ENCODE results near the gene RUBCN.

Gene RUBCN

DNA sequence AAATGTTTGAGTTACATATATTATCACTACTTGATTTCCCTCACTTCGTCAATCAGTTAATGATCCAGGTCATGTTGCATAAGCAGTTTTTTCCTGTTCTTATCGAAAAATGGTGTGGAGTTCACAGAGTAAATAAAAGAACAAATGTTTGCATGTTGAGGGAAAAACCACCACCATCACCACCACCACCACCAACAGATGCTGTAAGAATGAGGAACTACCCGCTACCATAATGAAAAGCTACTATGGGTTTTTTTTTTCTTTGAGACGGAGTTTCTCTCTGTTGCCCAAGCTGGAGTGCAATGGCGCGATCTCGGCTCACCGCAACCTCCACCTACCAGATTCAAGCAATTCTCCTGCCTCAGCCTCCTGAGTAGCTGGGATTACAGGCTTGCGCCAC, 27.6 kb downstream of the RUBCN start:
- Histone ChIP-seq H3K4me3 (ENCODE audit: low read length) (no peak overlapping the region), H3K4me1 (ENCODE audit: control insufficient read depth, insufficient read depth, low read length) (peaks cover 15% of the 10 kb centered on the region), H3K27me3 (replicated peaks; ENCODE audit: control insufficient read depth, insufficient read depth, low read length) (no peaks in the 10 kb centered on the region), H3K36me3 (ENCODE audit: control insufficient read depth, insufficient read depth, low read length, severe bottlenecking) (peaks cover 6% of the 10 kb centered on the region), H3K9me3 (ENCODE audit: control insufficient read depth, low read length) (no peaks in the 10 kb centered on the region), H3K9ac (ENCODE audit: low read length) (no peak overlapping the region)
- no peak for DNase-seq (ENCODE audit: low read depth)

DNA sequence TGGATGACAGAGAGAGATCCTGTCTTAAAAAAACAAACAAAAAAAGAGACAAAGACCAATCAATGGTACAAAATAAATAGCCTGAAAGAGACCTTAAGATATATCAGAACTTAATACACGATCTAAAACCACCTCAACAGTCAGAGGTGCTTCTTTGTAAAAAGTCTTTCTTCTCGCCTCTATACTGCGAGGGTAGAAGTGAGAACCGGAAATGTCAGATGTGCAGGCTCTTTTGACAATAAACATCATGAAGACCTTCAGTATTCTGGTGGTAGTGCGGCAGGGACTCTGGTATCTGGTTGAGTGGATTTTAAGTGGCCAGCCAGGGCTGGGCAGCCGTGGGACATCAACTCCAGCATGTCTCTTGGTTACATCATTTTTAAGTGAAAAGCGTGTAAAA, 30.0 kb downstream of the RUBCN start:
- Histone ChIP-seq H3K4me3 (ENCODE audit: low read length) (no peak overlapping the region), H3K36me3 (ENCODE audit: control insufficient read depth, insufficient read depth, low read length, severe bottlenecking) (peaks cover 17% of the 10 kb centered on the region), H3K9me3 (ENCODE audit: control insufficient read depth, low read length) (no peaks in the 10 kb centered on the region), H3K4me1 (ENCODE audit: control insufficient read depth, insufficient read depth, low read length) (peaks cover 2% of the 10 kb centered on the region), H3K9ac (ENCODE audit: low read length) (no peak overlapping the region), H3K27me3 (replicated peaks; ENCODE audit: control insufficient read depth, insufficient read depth, low read length) (no peaks in the 10 kb centered on the region)
- DNase-seq (ENCODE audit: low read depth) = no peak

DNA sequence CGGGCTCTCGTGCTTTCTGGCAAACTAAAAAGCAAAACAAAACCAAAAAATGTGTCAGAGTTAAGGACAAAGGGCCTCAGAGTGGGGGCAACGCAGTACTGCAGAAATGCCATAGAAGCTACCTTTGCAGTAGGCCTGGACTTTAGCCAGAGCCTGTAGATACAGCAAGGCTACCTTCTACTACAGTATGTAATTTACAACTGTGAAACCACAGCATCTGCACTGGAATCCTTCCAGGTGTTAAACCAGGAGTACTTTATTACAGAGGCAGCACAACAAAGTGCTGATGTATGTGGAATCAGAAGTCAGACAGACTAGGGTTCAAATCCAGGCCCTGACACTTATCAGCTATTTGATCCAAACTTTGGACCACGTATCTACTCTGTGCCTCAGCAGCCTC, 34.9 kb downstream of the RUBCN start:
- no peak overlapping the region for H3K9ac ChIP-seq (ENCODE audit: low read length)
- no peak overlapping the region for H3K4me3 ChIP-seq (ENCODE audit: low read length)
- H3K9me3 ChIP-seq (ENCODE audit: control insufficient read depth, low read length) = no peaks in the 10 kb centered on the region
- H3K36me3 ChIP-seq (ENCODE audit: control insufficient read depth, insufficient read depth, low read length, severe bottlenecking) = peaks cover 57% of the 10 kb centered on the region
- DNase-seq (ENCODE audit: low read depth) = no peak
- no peaks in the 10 kb centered on the region for H3K4me1 ChIP-seq (ENCODE audit: control insufficient read depth, insufficient read depth, low read length)
- H3K27me3 ChIP-seq (replicated peaks; ENCODE audit: control insufficient read depth, insufficient read depth, low read length) = no peaks in the 10 kb centered on the region

DNA sequence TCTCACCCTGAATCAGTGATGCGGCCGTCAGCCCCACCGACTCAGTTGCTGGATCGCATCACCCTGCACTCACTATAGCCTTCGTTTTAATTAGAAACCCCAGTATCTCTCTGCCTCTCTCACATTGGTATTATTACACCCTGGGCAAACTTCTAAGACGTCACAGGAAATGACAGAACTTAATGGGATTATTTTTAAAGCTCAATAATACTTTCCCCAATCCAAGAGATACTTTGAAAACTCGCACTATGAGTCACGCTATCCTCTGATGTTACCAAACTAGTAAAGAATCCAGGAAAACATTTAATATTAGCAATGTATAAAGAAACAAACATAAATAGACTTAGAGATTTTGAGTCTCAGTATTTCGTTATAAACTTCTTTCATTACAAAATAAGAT, 36.6 kb downstream of the RUBCN start:
- Histone ChIP-seq H3K4me3 (ENCODE audit: low read length) (no peak overlapping the region), H3K27me3 (replicated peaks; ENCODE audit: control insufficient read depth, insufficient read depth, low read length) (no peaks in the 10 kb centered on the region), H3K9ac (ENCODE audit: low read length) (no peak overlapping the region), H3K36me3 (ENCODE audit: control insufficient read depth, insufficient read depth, low read length, severe bottlenecking) (peaks cover 70% of the 10 kb centered on the region), H3K9me3 (ENCODE audit: control insufficient read depth, low read length) (no peaks in the 10 kb centered on the region), H3K4me1 (ENCODE audit: control insufficient read depth, insufficient read depth, low read length) (no peaks in the 10 kb centered on the region)
- no peak for DNase-seq (ENCODE audit: low read depth)

DNA sequence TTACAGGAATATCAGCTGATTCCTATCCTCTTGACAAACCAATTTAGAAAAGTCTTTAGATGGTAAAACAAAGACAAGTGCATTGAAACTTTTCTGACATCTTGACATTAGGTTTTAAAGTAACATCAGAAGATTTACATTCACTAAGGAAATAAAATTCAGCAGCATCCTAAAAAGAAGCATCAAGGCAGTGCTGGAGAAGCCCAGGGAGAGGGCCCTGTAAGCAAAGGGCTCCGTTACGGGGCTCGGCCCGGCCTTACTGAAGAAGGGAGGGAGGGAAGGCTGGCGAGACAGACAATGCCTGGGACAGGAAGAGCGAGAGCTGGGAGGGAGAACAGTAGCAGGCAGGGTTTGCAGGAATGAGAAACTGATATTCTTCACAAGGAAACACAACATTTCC, 39.3 kb downstream of the RUBCN start:
- peaks cover 75% of the 10 kb centered on the region for H3K36me3 ChIP-seq (ENCODE audit: control insufficient read depth, insufficient read depth, low read length, severe bottlenecking)
- no peak for DNase-seq (ENCODE audit: low read depth)
- H3K9me3 ChIP-seq (ENCODE audit: control insufficient read depth, low read length) = no peaks in the 10 kb centered on the region
- no peaks in the 10 kb centered on the region for H3K27me3 ChIP-seq (replicated peaks; ENCODE audit: control insufficient read depth, insufficient read depth, low read length)
- peaks cover 4% of the 10 kb centered on the region for H3K4me1 ChIP-seq (ENCODE audit: control insufficient read depth, insufficient read depth, low read length)
- H3K4me3 ChIP-seq (ENCODE audit: low read length) = no peak overlapping the region
- H3K9ac ChIP-seq (ENCODE audit: low read length) = no peak overlapping the region

DNA sequence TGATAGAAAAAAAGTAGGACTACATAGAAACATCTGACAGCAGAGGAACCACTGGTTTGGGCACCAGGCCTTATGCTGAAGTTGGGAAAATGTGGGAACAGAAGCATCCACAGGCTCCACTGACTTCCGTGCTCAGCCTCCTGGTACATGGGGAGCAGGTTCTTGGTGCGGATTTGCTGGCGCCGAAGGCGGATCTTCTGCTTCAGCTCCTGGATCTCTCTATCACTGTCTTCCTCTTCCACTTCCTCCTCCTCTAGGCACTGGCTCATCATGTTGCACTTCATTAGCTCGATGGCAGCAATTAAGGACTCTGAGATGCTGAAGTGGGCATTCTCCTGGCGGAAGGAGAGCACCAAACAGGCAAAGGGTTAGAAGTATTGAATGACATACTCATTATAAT, 42.5 kb downstream of the RUBCN start:
- H3K27me3 ChIP-seq (replicated peaks; ENCODE audit: control insufficient read depth, insufficient read depth, low read length) = no peaks in the 10 kb centered on the region
- no peak for DNase-seq (ENCODE audit: low read depth)
- no peak overlapping the region for H3K4me3 ChIP-seq (ENCODE audit: low read length)
- H3K9ac ChIP-seq (ENCODE audit: low read length) = no peak overlapping the region
- H3K9me3 ChIP-seq (ENCODE audit: control insufficient read depth, low read length) = no peaks in the 10 kb centered on the region
- peaks cover 4% of the 10 kb centered on the region for H3K4me1 ChIP-seq (ENCODE audit: control insufficient read depth, insufficient read depth, low read length)
- H3K36me3 ChIP-seq (ENCODE audit: control insufficient read depth, insufficient read depth, low read length, severe bottlenecking) = peaks cover 75% of the 10 kb centered on the region

DNA sequence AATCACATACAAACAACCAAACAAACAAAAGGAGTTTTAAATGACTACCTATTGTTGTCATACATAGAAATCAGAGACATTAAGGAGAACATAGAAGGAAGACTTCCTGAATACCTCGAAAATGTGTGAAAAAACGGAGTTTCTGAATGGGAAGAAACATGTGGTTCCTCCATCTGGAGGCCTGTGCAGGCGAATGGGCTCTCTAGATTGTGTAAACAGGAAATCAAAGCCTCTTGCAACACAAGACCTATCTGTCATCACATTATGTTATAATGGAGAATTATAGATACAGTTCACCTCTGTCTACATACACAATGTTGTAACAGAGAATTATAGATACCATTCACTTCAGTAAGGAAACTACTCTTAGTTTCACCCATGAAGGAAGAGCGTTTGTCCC, 44.1 kb downstream of the RUBCN start:
- no peak overlapping the region for H3K9ac ChIP-seq (ENCODE audit: low read length)
- H3K27me3 ChIP-seq (replicated peaks; ENCODE audit: control insufficient read depth, insufficient read depth, low read length) = no peaks in the 10 kb centered on the region
- no peak overlapping the region for H3K4me3 ChIP-seq (ENCODE audit: low read length)
- no peaks in the 10 kb centered on the region for H3K9me3 ChIP-seq (ENCODE audit: control insufficient read depth, low read length)
- H3K36me3 ChIP-seq (ENCODE audit: control insufficient read depth, insufficient read depth, low read length, severe bottlenecking) = peaks cover 70% of the 10 kb centered on the region
- peak; percentile 12 for DNase-seq (ENCODE audit: low read depth)
- H3K4me1 ChIP-seq (ENCODE audit: control insufficient read depth, insufficient read depth, low read length) = peaks cover 4% of the 10 kb centered on the region

DNA sequence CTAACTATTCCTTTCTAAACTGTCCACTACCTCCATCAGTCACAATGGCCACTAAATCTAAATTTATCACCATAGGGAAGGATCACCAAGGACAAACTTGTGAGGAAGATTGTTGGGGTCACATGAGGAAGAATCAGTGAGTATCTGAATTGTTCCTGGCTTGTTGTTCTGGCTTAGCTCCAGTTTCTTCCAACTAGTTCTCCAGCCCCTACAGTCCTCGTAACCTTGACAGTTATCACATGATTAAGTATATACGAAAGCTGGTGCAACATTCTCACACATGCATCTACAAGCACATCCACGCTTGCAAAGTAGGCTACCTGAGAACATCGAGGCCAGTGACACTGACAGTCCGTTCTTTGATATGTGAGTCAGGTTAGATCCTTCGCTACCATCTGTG, 46.0 kb downstream of the RUBCN start:
- Histone ChIP-seq H3K9ac (ENCODE audit: low read length) (no peak overlapping the region), H3K27me3 (replicated peaks; ENCODE audit: control insufficient read depth, insufficient read depth, low read length) (no peaks in the 10 kb centered on the region), H3K36me3 (ENCODE audit: control insufficient read depth, insufficient read depth, low read length, severe bottlenecking) (peaks cover 56% of the 10 kb centered on the region), H3K9me3 (ENCODE audit: control insufficient read depth, low read length) (no peaks in the 10 kb centered on the region), H3K4me1 (ENCODE audit: control insufficient read depth, insufficient read depth, low read length) (peaks cover 4% of the 10 kb centered on the region), H3K4me3 (ENCODE audit: low read length) (no peak overlapping the region)
- no peak for DNase-seq (ENCODE audit: low read depth)

DNA sequence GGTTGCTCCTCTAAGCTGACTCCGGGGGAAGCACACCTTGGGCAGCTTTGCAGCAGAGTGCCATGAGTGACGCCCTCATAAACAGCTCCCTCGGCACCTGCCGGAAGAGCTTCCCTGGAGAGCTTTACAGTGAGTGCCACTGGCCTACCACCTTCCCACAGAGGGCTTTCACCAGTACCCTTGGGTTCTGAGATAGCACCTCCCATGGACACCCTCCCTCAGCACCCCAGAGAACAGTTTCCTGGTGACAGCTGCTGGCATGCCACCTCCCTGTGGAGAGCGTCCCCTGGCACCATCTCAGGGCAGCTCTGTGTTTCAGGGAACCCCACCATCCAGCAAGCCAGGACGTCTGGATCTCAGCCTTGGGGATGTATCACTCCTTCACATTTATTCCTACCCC, 49.1 kb downstream of the RUBCN start:
- Histone ChIP-seq H3K9ac (ENCODE audit: low read length) (no peak overlapping the region), H3K27me3 (replicated peaks; ENCODE audit: control insufficient read depth, insufficient read depth, low read length) (no peaks in the 10 kb centered on the region), H3K9me3 (ENCODE audit: control insufficient read depth, low read length) (no peaks in the 10 kb centered on the region), H3K36me3 (ENCODE audit: control insufficient read depth, insufficient read depth, low read length, severe bottlenecking) (peaks cover 46% of the 10 kb centered on the region), H3K4me3 (ENCODE audit: low read length) (no peak overlapping the region), H3K4me1 (ENCODE audit: control insufficient read depth, insufficient read depth, low read length) (no peaks in the 10 kb centered on the region)
- DNase-seq (ENCODE audit: low read depth) = no peak

DNA sequence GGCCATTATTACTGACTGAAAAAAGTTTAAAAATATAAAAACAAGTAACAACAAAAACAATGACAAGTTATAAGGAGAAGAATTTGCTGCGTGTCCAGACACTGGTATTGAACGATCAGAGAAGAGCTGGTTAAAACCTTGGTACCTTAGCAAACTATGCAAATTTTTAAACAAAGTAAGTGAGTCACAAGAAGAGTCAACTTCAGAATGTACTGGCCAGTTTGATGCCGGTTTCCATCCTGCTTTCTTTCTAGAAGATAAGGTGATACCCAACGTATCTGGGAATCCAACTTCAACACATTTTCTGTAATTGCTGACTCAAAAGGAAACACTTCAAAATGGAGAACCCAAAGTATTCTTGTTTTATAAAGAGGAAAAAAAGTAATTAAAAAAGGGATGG, 49.8 kb downstream of the RUBCN start:
- no peak overlapping the region for H3K9ac ChIP-seq (ENCODE audit: low read length)
- peaks cover 45% of the 10 kb centered on the region for H3K36me3 ChIP-seq (ENCODE audit: control insufficient read depth, insufficient read depth, low read length, severe bottlenecking)
- H3K9me3 ChIP-seq (ENCODE audit: control insufficient read depth, low read length) = no peaks in the 10 kb centered on the region
- H3K4me1 ChIP-seq (ENCODE audit: control insufficient read depth, insufficient read depth, low read length) = no peaks in the 10 kb centered on the region
- no peak for DNase-seq (ENCODE audit: low read depth)
- no peaks in the 10 kb centered on the region for H3K27me3 ChIP-seq (replicated peaks; ENCODE audit: control insufficient read depth, insufficient read depth, low read length)
- no peak overlapping the region for H3K4me3 ChIP-seq (ENCODE audit: low read length)

DNA sequence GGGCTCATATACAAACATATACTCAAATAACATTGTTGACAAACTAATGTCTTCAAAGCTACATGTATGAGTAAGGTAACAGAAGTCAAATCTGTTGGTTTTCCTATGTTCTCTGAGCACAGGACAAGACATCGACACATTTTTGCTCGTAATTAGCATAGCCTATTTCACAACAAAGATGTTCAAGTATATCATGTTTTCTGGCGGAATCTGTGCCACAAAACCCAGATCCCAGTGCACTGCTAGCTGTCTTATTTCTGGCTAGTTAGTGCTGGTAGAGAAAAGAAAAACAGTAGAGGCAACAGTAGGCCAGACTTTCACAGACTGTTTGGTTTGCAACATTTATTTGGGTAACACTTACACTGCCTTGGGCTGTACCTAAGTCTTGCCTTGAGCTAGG, 51.2 kb downstream of the RUBCN start:
- H3K4me3 ChIP-seq (ENCODE audit: low read length) = no peak overlapping the region

DNA sequence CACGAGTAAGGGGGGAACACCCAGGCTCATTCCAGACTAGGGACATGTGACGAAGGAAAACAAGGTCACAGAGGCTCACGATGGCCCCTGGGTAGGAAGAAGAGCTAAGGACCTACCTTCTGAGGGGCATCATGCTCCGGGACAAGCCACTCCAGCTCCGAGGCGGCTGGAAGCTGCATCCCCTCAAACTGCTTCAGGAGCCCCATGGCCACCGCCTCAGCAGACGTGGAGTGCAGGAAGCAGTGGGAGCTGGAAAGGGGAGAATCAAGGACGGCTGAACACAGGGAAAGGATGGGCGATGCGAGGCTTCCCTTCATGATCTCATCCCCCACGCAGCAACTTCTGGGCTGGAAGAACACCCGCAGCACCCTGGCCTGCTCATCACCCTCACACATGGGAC, 53.5 kb downstream of the RUBCN start:
- peaks cover 35% of the 10 kb centered on the region for H3K36me3 ChIP-seq (ENCODE audit: control insufficient read depth, insufficient read depth, low read length, severe bottlenecking)
- H3K9ac ChIP-seq (ENCODE audit: low read length) = no peak overlapping the region
- no peak for DNase-seq (ENCODE audit: low read depth)
- no peaks in the 10 kb centered on the region for H3K4me1 ChIP-seq (ENCODE audit: control insufficient read depth, insufficient read depth, low read length)
- H3K4me3 ChIP-seq (ENCODE audit: low read length) = no peak overlapping the region
- no peaks in the 10 kb centered on the region for H3K27me3 ChIP-seq (replicated peaks; ENCODE audit: control insufficient read depth, insufficient read depth, low read length)
- no peaks in the 10 kb centered on the region for H3K9me3 ChIP-seq (ENCODE audit: control insufficient read depth, low read length)

More for the DNA sequence above, 51.2 kb downstream of the RUBCN start:
- Histone ChIP-seq H3K9ac (ENCODE audit: low read length) (no peak overlapping the region), H3K4me1 (ENCODE audit: control insufficient read depth, insufficient read depth, low read length) (no peaks in the 10 kb centered on the region), H3K27me3 (replicated peaks; ENCODE audit: control insufficient read depth, insufficient read depth, low read length) (no peaks in the 10 kb centered on the region), H3K36me3 (ENCODE audit: control insufficient read depth, insufficient read depth, low read length, severe bottlenecking) (peaks cover 44% of the 10 kb centered on the region), H3K9me3 (ENCODE audit: control insufficient read depth, low read length) (no peaks in the 10 kb centered on the region)
- DNase-seq (ENCODE audit: low read depth) = no peak
